HG03575 (cell line): ENCODE measurements around the gene FAM107B.
"Not testable (repeated sequence)": the region's sequence is repeated elsewhere in the genome, so short reads cannot be mapped to it uniquely, and the experiment has no call there.

Experiments used
- ATAC-seq: cut with Tn5 transposase; IDR thresholded peaks from one replicate; pipeline ENCODE4 v1.9.1; 2021; ENCODE audit not compliant: unreplicated experiment, insufficient number of reproducible peaks, low FRiP score; ENCODE audit errors: extremely low read depth

FAM107B gene

GRCh38 chr10:14653271-14654161 lies 121.2 kb downstream of the FAM107B start:
- ATAC-seq = no peak

GRCh38 chr10:14652816-14653215 lies 121.9 kb downstream of the FAM107B start:
- no peak for ATAC-seq

- no peak for ATAC-seq
These were observed 122.6 kb downstream of the FAM107B start for GRCh38 chr10:14652067-14652466.

GRCh38 chr10:14649739-14650138 lies 125.0 kb downstream of the FAM107B start:
- no peak for ATAC-seq

GRCh38 chr10:14648946-14649345 lies 125.8 kb downstream of the FAM107B start:
- no peak for ATAC-seq

- peak; percentile 94 for ATAC-seq
These were observed 126.5 kb downstream of the FAM107B start for GRCh38 chr10:14648005-14648765.

GRCh38 chr10:14645239-14645960 lies 129.3 kb downstream of the FAM107B start:
- ATAC-seq = no peak

- no peak for ATAC-seq
These were observed 135.1 kb downstream of the FAM107B start for GRCh38 chr10:14639637-14640036.

- no peak for ATAC-seq
These were observed 139.5 kb downstream of the FAM107B start for GRCh38 chr10:14635043-14635710.

- not testable (repeated sequence) for ATAC-seq
These were observed 140.1 kb downstream of the FAM107B start for GRCh38 chr10:14634572-14634971.

GRCh38 chr10:14625765-14626525 lies 148.8 kb downstream of the FAM107B start:
- ATAC-seq = no peak

- no peak for ATAC-seq
These were observed 149.5 kb downstream of the FAM107B start for GRCh38 chr10:14625192-14625631.

GRCh38 chr10:14624600-14624999 lies 150.1 kb downstream of the FAM107B start:
- no peak for ATAC-seq

GRCh38 chr10:14623931-14624330 lies 150.8 kb downstream of the FAM107B start:
- no peak for ATAC-seq

- ATAC-seq = no peak
These were observed 153.7 kb downstream of the FAM107B start for GRCh38 chr10:14621037-14621436.

GRCh38 chr10:14618674-14619073 lies 156.0 kb downstream of the FAM107B start:
- ATAC-seq = no peak

GRCh38 chr10:14617852-14618251 lies 156.8 kb downstream of the FAM107B start:
- no peak for ATAC-seq
